HG02610 (cell line): ENCODE data around the gene AP3M1.
"Not testable (repeated sequence)": the region's sequence is repeated elsewhere in the genome, so short reads cannot be mapped to it uniquely, and the experiment has no call there.

Experiments
- ATAC-seq: cut with Tn5 transposase; IDR thresholded peaks from one replicate; pipeline ENCODE4 v1.9.1; 2021; ENCODE audit warnings: mild to moderate bottlenecking, moderate library complexity; ENCODE audit not compliant: unreplicated experiment

Gene AP3M1

DNA sequence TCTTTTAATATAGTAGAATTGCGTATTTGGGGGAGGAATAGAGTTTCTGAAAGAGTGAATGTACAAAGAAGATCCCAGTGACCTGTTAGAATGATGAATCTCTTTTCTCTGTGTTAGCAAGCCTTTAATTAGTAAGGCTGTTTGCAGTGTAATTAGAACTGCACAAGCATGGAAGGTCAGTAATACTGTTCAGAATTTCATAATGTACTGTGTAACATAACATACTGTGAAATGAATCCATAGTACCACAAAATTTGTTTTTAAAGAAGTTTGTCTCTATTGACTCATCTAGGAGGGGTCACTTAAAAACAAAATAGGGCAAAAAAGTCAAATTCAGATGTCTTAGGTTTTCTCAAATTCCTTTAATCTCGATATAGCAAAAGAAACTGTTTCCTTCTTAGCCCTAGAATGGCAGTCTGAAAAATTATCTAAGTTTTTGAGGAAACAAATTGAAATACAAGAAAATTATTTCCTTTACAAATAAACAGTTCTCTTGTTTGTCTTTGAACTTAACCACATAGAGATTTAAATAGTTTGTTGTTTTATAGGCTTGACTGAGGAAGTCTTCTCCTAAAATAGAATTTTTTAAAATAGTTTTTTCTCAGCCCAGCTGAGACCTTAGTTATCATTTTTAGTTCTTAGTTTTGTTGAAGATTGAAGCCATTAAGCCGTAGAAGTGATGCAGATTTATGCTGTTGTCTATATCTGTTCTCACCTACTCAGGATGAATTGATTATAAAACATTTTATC lies 12.9 kb upstream of the AP3M1 start:
- ATAC-seq = peak; percentile 51

DNA sequence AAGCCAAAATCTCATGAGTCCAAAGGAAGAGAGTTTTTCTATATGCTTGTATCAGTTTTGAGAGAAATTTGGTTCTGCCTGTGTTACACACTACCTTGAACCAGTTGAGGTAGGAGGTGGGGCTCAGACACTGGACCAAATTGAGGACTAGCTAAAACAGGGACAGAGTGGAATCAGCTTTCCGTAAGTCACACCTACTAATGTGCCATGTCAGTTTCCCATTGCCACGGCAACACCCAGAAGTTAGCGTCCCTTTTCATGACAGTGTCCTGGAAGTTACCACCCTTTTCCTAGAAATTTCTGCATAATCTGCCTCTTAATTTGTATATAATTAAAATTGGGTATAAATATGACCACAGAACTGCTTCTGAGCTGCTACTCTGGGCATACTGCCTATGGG lies 9.4 kb upstream of the AP3M1 start:
- ATAC-seq = no peak

DNA sequence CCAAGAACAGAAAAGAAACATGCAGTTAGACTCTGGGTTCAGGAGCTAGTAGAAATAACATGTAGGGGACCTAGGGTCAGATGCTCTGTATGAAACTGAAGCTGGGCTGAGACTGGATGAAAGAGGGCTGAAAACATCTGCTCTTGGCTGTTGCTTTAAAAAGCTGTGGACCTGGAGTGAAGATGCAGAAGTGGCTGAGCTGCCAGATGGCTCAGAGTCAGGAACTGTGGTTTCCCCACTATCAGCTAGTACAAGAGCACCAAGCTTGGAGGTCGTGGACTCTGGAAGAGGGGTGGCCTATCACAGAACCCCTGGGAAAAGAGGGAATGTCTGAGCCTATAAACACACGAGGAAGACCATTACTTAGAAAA lies 6.3 kb upstream of the AP3M1 start:
- ATAC-seq = no peak

DNA sequence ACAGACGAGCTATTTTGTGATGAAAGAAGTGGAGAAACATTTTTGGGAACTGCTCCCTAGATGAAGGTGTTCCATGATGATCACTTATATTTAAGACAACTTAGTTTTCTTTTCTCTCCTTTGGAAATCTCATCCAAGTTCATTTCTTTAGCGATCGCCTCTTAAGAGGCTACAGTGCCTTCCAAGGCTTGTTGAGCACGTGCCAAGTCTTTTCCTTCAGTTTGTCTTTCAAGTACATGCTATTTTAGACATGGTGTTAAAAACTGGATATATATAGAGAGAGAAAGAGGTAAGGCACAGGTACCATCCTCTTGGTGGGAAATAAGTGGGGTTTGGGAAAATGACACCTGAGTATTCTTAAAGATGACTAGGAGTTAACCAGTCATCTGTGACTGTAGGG lies 3.0 kb upstream of the AP3M1 start:
- ATAC-seq = no peak

DNA sequence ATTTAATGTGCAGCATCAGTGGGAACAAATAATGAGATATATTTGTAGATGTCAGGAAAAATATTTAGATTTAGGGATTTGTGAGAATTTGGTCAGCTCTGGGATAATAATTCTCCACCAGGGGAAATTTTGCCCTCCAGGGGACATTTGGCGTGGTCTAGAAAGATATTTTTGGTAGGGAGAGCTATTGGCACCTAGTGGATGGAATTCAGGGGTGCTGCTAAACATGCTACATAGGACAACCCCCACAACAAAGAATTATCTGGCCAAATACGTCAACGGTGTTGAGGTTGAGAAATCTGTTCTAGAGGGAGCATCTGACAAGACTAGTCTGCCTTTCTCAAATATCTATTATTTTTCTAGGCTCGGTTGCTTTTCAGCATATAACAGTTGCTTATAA lies 2.5 kb upstream of the AP3M1 start:
- ATAC-seq = no peak

DNA sequence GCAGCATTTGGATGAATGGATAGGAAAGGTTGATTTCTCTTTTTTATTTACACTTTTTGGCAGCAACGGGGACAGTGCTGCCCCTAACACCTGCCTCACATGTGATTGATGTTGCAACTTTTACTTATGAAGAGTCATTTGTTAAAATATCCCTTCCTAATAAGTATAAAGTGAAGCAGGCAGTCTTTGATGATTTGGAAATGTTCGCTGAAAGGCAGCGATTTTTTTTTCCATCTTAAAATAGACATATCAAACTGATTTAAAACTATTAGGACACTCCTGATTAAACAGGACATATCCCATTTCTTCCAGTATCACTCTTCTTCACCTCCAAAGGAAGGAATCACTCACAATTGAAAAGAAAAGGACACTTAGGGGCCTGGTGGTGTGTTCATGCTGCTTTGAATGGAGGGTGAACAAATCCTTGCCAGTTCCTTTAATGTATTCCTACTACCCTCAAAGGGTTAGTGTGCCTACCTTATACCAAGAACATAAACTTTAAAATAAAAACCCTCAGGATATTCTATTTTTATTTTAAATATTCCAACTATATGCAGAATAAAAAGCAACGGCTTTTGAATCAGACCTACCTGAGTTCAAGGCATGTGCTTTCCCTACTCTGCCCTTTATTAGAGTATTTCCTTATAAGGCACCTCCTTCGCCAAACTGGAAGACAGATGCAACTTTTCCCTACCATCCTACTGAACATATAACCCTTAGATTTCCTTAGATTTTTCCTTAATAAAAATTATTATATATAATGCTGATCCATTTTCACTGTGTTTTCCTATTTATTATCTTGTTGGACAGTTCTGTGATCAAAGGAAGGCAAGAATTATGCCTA lies 1.5 kb upstream of the AP3M1 start:
- no peak for ATAC-seq

DNA sequence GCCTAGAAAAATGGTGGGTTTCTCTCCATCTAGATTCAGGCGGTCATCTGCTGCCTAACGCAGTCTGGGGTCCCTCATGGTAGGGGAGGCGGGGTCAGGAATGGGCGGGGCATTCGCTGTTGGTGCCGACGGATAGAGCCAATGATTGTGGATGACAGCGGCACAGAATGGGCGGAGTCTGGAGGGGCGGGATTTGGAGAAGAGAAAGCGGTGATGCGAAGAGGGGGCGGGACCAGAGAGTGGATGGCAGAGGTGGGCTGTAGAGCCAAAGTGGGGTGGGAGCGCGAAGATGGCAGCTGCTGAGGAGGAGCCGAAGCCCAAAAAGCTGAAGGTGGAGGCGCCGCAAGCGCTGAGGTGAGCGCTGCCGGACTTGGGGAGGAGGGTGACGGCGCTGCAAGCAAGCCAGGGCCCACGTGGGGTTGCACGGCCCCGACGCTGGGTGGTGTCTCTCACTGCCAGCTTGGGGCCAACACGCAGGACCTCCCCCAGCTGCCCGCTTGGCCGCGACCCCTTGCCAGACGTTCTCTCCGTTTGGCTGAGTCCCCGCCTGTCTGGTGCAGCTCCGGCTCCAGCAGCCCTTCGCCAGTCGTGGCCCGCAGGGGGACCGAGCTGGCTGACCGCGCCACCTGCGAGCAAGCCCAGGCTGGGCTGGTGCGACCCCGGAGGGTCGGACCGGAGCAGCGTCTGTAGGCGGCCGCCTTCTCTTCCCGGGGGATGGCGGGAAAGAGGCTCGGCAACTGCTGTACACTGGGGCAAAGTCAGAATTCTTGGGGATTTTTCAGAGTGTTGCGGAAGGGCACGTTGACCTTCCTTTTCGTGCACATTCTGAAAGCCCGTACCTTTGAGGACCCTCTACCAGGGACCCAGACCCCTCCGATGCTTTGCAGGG lies 606 bp upstream of the AP3M1 start, which contains the start of gene ADK:
ADK (plus strand) TSS at position 232 of the 889 bp plus-strand sequence; CDS start at position 290, 58 bp downstream.
- ATAC-seq = peak; percentile 86

DNA sequence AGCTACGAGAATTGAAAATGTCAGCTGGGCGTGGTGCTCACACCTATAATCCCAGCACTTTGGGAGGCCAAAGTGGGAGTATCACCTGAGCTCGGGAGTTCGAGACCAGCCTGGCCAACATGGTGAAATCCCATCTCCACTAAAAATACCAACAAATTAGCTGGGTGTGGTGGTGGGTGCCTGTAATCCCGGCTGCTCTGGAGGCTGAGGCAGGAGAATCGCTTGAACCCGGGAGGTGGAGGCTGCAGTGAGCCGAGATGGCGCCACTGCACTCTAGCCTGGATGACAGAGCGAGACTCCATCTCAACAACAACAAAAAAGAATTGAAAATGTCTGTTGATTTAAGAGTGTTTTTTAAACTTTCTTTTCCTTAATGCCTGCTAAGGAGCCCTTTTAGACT lies 3.6 kb downstream of the AP3M1 start:
- ATAC-seq = not testable (repeated sequence)

DNA sequence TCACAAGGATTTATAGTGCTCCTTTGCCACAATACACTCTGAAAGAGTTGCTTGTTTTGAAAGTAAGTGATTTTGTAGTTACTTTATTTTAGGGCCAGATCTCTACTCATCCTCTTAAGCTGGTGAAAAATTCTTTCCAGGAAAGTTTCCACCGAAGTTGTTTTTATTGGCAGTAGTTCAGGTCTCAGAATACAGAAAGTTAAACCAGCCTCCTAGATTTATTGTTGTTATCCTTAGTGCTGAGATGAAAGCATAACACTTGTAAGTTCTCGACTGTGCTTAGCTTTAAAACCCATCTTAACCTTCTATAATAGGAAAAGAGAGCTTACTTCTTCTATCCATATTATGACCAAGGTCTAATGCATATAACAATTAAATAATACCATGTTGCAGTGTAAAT lies 5.5 kb downstream of the AP3M1 start:
- ATAC-seq = no peak

DNA sequence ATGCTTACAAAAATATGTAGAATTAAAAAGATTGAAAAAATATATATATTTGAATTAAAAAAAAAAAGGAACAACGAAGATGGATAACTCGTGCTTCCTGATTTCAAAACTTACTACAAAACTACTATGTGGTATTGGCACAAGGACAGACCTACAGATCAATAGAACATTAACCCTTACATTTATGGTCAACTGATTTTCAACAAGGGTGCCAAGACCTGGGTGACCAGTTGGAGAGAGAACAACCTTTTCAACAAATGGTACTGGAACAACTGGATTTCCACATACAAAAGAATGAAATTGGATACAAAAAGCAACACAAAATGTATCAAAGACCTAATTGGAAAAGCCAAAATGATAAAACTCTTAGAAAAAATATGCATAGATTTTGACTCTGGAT lies 10.1 kb downstream of the AP3M1 start:
- no peak for ATAC-seq

DNA sequence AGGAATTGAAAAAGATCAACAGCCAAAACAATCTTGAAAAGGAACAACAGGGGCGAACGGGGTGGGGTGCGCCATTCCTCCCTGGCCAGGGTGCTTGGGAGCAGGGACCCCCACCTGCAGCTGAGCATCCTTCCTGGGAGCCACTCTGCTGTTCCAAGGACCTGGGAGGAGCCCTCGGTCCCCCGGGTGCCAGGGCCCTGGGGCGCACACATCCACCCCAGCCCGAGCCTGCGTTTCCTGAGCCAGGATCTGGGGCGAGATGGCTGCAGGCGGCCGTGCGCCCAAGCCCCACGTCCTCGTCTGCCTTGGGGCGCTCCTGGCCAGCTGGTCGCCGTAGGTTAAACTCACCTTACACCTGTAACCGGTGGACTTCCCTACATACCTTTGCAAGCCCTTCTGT lies 10.6 kb downstream of the AP3M1 start:
- no peak for ATAC-seq

DNA sequence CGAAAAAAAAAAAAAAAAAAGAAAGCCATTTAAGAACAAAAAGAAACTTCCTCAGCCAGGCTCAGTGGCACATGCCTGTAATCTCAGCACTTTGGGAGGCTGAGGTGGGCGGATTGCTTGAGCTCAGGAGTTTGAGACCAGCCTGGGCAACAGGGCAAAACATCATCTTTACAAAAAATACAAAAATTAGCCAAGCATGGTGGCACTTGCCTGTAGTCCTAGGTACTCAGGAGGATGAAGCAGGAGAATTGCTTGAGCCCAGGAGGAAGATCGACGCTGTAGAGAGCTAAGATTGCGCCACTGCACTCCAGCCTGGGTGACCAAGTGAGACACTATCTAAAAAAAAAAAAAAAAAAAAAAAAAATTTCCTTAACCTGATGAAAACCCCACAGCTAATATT lies 12.0 kb downstream of the AP3M1 start:
- not testable (repeated sequence) for ATAC-seq

DNA sequence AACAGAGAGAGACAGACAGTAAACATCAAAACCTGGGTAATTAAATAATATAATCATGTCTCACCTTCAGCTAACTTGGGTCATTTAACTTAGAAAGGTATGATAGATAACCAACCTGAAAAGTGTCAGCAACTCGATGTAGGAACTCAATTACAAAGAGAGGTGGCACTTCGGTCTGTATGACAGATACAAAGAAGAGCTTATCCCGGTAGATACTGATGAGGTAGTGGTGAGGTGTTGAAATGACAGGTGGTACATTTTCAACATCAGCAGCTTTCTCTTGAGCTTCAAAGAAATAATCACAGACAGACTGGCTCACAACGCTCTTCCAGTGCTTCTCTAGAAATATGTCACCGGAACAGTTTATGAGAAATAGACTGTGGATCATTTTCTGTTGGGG lies 12.6 kb downstream of the AP3M1 start:
- ATAC-seq = no peak

DNA sequence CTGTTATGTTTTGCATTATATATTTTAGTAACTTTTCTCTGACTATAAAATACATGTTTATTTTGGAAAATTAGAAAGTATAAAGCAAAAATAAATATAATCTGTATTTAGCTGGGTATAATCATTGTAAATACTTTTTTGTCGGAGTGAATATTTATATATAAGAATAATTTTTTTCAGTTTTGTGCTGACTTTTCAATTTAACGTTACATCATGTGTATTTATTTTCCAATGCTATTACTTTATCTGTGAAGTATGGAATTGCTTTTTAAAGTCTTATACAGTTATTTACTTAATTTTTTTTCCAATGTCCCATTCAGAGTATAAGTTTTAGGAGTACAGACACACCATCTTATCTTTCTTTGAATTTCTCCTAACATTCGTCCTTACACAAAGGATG lies 15.2 kb downstream of the AP3M1 start:
- no peak for ATAC-seq

DNA sequence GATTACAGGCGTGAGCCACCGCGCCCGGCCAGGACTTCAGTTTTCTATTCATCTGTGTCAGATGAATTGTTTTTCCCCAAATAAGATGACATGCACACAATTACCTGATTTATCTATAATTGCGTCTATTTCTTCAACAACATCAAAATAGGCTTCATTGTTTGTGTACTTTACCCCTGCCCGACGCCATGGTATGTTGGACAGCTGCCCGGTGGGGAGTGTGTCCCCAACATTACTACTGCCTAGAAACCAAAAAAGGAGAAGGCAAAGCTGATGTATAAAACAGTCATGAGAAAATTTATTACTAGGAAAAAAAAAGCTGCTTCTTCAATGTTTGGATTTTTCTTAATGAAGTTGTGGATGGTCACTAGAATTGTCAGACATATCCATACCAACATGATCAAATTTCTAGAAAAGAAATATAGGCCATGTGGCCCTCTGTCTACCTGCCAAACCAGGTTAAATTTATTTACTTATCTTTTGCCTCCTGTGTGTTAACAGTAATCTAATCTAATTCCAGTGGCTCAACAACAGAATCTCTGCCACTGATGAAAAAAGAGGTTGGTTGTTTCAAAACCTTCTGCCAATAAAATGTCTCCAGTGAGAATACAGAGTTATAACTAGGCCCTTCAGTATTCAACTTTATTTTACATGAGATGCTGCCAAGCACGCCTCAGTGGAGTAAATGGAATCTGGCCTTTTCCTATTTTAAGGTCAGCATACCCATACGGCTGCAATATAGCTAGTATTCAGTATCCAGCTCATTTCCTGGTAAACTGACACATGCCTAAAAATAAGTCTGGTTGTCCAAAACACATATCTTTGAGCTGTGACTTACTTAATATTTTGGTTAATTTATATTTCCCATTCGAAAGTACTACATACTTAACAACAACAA lies 16.5 kb downstream of the AP3M1 start:
- no peak for ATAC-seq

DNA sequence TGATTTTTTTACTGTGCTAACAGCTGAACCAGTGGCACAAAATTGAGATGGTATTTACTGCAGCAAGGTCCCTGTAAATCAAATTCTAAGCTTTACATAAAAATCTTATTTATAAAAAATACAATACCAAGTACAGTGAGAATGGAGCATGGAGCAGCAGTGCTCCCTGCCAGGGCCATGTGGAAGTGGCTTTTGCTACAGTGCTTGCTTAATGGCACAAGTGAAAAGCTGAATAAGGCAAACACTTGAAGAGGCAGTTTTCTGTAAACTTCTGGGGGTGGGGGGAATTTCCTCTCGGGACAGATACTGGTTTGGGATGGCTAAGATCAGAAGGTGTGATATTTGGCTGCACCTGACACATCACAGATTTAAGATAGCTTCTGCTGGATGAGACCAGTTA lies 27.5 kb downstream of the AP3M1 start:
- no peak for ATAC-seq

DNA sequence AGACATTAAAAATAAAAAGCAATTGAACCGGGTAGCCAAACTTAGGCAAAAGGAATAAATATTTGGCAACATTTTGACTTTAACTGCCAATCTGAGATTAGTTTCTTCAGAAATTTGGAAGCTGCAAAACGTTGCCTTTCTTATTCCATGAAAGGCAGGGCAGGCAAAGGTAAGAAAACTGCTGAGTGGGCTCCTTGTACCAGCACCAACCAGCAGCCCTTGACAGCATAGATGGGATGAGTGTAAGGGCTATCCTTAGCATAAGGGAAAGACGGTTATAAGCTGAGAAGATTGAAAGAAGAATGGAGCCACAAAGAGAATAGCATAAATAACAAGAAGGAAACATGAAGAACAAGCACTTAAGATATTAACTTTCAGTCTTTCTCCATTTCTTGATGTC lies 28.6 kb downstream of the AP3M1 start:
- ATAC-seq = no peak

DNA sequence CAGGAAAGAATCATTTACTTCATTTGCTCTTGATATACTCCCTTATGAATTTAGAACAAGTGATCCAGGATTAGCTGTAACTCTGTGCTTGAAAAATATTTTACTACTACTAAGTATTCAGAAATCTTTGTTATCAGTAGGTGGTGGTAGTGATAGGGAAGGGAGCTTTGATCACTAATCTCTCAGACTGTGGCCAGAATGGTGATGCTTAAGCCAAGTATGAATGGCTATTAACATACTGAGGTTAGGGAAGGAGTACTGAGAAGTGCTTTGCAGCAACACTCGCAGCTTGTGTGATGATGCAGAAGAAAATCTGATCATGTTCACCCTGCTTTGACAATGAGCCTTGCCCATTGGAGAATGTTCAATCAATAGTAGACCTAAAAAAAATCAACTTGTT lies 29.3 kb downstream of the AP3M1 start:
- ATAC-seq = no peak

DNA sequence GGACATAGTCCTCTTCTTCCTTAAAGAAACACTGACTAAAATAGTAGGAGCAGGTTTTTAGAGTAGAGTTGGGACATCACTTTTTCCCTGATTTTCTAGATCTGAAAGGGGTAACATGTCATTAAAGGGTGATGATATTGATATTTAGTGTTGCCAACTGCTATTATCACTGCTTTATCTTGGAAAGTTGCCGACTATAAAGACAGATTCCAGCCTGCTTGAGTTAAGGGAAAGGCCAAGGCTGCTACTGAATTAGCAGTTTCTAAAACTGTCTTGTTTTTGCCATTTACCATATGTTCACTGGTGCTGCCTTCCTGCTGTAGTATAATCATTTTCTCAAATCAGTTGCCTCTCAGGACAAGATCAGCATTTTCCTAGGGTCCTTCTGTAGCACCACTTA lies 29.7 kb downstream of the AP3M1 start:
- no peak for ATAC-seq

DNA sequence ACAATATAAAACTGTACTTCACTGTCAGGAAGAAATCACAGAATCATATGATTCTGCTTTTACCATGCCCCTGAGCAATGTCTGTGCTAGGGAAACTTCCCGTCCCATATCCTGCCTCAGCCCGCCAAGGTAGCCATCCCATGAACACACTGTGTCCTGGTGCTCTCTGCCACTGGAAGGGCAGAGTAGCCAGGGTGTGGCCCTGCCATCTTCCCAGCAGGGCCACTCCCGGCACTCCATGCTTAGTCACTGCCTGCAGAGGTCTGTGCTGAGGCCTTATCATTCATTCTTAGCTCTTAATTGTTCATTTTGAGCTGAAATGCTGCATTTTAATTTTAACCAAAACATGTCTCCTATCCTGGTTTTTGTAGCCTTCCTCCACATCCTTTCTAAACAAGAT lies 31.8 kb downstream of the AP3M1 start:
- no peak for ATAC-seq
